NOMO-1 (cell line): ENCODE data around the gene PCED1B.
A peak's percentile ranks its signal among the peaks of the same experiment; 100 is the strongest.
"Not testable (repeated sequence)": the region's sequence is repeated elsewhere in the genome, so short reads cannot be mapped to it uniquely, and the experiment has no call there.

Experiments used
- DNase-seq, 2 experiments: peaks; one replicate each; lab custom pipeline; 2025; ENCODE audit not compliant: unreplicated experiment in 2 of 2; lab: John Stamatoyannopoulos, UW

The PCED1B gene, protein sequence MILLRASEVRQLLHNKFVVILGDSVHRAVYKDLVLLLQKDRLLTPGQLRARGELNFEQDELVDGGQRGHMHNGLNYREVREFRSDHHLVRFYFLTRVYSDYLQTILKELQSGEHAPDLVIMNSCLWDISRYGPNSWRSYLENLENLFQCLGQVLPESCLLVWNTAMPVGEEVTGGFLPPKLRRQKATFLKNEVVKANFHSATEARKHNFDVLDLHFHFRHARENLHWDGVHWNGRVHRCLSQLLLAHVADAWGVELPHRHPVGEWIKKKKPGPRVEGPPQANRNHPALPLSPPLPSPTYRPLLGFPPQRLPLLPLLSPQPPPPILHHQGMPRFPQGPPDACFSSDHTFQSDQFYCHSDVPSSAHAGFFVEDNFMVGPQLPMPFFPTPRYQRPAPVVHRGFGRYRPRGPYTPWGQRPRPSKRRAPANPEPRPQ

DNA sequence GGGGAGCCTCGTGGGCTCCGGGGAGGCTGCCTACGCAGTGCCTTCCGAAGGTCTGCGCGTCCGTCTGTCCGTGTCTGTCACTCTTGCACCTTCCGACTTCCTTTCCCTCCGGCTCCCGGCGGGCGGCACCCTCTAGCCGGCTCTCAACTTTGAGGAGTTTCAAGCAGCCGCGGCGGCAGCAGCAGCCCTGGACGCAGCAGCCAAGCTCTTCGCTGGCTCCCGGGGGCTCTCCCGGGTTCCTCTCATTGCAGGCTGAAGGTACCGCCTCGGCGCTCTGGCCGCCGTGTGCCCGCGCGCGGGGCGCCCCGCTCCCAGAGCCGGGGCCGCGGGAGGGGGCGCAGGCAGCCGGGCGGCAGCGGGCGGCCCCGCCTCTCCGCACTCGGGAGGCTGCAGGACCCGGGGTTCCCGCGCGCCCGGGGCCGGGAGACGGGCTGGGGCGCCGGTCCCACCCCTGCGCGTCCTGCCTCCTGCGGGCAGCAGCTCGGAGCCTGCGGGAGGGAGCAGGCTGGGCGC is at the start of gene PCED1B, which contains the start of gene AMIGO2:
Gene PCED1B, plus strand, starts transcription at position 154 of the 513 bp plus-strand sequence. CDS start 155,443 bp downstream, outside the sequence.
Gene AMIGO2, minus strand, starts transcription at position 492 of the 513 bp plus-strand sequence. CDS start 957 bp downstream, outside the sequence.
- DNase-seq, result peak; percentile 66 to 70

- no peak for DNase-seq
These were observed 49.5 kb upstream of the PCED1B start for GRCh38 chr12:47029903-47030302.

DNA sequence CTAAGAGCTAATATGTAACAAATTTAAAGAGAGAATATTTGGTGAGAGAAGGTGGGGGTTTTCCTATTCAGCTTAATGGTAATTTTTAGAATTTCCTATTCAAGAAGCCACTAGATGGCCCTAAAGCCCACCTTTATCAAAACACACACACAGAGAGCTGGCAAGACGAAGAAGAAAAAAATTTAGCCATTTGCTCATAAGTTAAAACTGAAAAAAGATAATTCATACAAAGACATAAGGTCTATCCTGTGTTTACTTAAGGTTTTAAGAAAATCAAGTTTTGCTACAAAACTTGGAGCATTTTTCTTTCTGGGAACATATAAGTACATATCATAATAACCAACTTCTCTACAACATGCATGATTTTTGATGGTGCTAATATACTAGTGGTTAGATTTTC is 46.8 kb upstream of the PCED1B start:
- peak; percentile 30 to 55 for DNase-seq

- DNase-seq, result no peak
These were observed 46.3 kb upstream of the PCED1B start for GRCh38 chr12:47033081-47033480.

DNA sequence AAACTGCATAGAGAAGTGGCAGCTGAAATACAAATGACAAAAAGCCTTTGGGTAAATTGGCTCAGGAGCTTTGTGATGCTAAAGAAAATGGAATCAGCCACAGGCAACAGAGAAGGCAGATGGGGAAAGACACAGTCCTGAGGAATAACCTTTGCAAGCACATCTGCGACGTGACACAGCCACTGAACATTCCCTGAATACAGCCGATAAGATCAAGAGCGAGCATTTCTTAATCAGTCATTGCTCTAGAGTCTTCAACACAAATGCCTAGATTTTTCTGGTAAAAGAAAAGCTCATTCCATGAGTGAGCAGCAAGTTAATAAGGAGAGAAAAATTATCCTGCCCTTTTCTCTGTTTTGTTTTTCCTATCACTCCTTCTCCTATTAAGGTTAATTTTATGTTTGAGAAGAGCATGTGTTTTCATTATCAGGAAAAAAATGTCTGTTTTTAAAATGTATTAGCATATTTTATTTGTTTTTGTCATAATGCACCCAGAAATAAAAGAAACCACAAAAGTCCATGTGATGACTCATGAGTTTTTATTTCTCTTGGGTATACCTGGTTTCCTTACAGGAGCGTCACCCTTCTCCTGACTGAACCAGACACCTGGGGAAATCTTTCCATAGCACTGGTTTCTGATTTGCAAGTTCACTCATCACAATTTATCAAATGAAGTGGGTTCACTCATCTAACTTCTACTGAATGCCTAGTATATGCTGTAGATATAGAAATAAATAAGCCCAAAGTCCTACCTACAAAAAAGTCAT is 45.4 kb upstream of the PCED1B start:
- DNase-seq, result no peak

DNA sequence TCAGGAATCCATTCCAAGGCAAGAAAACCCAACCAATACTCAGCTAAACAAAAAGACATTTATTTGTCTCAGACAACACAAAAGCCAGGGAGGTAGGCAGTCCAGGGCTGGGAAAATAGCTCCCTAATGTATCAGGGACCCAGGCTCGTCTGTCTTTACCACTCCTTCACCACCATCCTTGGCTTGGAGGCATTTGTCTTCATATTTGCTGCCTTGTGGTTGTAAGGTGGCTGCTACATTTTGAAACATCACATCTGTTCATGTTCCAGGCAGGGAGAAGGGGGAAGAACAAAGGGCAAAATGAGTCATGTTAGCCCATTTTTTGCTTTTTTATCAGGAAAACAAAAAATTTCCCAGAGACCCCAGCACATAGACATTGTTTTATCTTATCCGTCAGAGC is 44.8 kb upstream of the PCED1B start:
- no peak for DNase-seq

GRCh38 chr12:47035484-47035883 is 43.9 kb upstream of the PCED1B start:
- no peak for DNase-seq

DNA sequence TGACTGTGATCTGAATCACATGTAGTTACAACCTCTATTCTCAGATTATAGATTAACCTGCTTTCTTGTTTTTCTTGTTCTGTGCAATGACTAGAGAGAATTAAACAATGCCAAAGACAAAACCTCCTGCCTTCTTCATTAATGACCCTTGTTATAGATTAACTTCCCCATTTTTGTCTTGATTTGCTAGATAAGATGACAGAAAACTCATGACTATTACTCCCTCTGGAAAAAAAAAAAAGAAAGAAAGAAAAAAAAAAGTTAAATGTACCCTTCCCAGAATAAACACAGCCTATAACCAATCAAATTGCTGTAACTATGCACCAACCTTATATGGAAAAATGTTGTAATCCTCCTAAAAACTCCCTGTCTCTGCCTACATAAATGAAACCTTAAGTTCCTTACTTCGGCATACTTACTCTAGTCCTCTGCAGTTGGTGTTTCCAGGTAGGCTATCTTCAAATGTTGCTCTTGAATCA is 41.1 kb upstream of the PCED1B start:
- peak in 1 of 2 experiments; percentile 44 for DNase-seq

GRCh38 chr12:47039079-47039478 is 40.3 kb upstream of the PCED1B start:
- DNase-seq, result no peak

GRCh38 chr12:47039756-47040155 is 39.7 kb upstream of the PCED1B start:
- DNase-seq, result no peak

- no peak for DNase-seq
These were observed 38.1 kb upstream of the PCED1B start for GRCh38 chr12:47041327-47041726.

DNA sequence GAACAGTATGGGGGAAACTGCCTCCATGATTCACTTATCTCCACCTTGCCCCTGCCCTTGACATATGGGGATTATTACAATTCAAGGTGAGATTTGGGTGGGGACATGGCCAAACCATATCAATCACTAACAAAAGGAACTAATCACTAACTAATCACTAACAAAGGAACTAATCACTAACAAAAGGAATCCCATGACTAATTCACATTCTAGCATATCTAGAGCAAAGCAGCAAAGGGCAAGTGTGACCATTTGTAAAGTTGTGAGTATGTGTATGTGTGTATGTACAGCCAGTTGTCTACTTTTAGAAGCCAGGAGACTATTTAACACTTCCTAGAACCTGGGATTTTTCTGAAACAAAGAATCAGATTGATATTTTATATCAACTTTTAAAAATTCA is 30.9 kb upstream of the PCED1B start:
- DNase-seq, result no peak

DNA sequence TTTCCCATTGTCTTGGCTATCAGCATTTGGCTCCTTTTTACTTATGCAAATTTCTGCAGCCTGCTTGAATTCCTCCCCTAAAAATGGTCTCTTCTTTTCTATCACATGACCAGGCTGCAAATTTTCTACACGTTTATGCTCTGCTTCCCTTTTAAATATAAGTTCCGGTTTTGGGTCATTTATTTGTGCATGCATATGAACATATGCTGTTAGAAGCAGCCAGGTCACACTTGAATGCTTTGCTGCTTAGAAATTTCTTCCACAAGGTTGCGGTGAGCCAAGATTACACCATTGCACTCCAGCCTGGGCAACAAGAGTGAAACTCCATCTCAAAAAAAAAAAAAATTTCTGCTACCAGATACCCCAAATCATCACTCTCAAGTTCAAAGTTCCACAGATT is 28.1 kb upstream of the PCED1B start:
- not testable (repeated sequence) for DNase-seq

DNA sequence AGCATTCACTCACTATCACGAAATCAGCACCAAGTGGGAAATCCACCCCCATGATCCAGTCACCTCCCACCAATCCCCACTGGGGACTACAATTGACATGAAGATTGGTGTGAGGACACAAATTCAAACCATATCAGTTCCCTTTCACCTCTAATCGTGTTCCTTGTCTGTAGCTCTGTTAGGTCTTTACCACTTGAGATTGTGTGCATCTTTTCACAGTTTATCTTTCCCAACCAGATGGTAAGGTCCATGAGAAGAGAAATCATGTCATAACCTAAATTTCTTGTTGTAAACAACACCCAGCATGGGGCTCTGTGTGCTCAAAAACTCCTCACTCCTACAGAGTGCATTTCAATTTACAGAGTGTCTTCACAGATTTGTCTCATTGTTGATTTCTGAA is 27.1 kb upstream of the PCED1B start:
- no peak for DNase-seq

DNA sequence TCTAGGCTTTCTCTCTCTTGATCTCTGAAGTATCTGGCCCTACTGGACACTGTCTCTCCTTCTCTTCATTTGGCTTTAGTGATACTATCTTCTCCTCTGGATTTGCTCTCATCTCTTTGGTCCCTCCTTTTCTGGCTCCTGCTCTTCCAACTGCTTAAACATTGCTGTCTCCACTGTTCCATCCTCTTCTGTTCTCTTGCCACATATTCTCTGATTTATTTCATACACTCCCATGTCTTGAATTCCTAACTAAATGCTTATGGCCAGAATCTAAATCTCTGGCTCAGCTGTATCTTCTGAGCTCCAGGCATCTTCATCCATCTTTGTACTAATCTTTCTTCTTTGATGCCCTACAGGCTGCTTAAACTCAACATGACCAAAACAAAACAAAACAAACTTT is 25.5 kb upstream of the PCED1B start:
- DNase-seq, result no peak

GRCh38 chr12:47054659-47055058 is 24.8 kb upstream of the PCED1B start:
- DNase-seq, result peak in 1 of 2 experiments; percentile 21

DNA sequence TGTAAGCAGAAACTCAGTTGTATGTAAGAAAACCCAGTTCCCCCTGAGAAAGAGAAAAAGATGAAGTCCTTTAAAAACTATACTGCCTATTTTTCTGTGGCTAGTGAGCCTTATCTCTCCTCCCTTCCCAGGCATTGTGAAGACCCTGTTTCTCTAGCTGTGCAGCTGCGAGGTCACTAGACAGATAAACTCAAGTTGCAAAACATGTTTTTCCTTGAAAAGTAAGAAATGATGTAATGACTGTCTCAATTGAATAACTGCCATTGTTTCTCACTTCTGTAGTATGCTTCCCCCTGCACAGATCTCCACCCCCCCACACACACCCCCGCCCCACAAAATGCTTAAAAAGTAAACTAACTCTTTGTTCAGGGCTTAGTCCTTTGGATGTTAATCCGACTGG is 23.6 kb upstream of the PCED1B start:
- DNase-seq, result not testable (repeated sequence)

DNA sequence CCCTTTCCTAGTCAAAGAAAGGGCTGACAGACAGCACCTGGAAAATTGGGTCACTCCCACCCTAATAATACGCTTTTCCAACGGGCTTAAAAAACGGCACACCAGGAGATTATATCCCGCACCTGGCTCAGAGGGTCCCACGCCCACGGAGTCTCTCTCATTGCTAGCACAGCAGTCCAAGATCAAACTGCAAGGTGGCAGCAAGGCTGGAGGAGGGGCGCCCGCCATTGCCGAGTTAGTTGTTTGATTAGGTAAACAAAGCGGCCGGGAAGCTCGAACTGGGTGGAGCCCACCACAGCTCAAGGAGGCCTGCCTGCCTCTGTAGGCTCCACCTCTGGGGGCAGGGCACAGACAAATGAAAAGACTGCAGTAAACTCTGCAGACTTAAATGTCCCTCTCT is 22.5 kb upstream of the PCED1B start:
- not testable (repeated sequence) for DNase-seq

- not testable (repeated sequence) for DNase-seq
These were observed 20.8 kb upstream of the PCED1B start for GRCh38 chr12:47058640-47059039.

DNA sequence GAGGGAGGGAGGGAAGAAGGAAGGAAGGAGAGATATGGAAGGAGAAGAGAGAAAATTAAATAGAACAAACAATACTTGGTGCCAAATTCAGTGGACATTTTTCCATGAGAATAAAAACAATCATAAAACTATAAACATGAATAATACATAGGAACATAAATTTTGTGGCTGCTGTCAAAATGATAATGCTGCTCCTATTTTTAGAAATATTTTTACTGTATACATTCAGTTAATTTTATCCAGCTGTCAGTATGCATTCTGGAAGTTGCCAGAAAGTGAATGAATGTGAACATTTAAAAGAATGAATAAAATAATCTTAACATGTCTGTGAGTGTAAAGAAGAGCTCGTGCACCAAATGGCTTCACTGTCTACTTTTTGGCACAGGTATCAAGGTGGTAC is 13.9 kb upstream of the PCED1B start:
- no peak for DNase-seq

DNA sequence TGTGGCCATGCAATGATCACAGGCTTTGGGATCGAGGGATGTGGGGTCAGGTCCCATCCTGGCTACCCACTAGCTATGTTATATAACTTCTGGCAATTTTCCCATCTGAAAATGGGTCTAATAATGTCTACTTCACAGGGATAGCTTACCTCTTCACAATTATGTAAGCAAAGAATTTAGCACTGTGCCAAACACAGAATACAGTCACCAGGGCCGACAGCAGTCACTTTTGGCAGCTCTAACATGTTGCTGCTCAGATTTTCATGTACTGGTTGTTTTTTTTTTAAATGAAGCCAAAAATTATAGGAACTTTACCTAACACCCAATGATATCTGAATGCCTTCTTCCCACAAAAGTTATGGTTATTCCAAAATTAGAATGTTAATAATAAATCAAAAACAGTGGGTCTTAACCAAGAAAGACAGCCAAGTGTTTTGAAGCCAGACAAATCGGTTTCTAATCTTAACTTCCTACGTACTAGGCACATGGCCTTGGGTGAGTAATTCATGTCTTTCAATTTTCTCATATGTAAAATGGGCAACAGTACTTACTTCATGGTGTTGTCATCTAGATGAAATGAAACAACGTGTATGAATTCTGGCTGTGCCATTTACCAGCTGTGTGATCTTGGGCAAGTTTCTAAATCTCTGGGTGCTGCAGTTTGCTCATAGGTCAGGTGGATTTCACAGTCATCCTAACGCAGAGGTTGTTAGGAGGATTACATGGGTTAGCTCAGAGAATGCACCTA is 13.0 kb upstream of the PCED1B start:
- DNase-seq, result no peak
